H1 (cell line): ENCODE results near the gene TMEM235. TPM values are rescaled to one million over a fixed set of nuclear protein-coding genes. Genes with fewer than 3 reads are reported as not detected.
A peak's percentile ranks its signal among the peaks of the same experiment; 100 is the strongest.

Experiments
- CTCF ChIA-PET: fragments of 300-600 bp; sonication (Branson Sonifier 250); formaldehyde crosslinking; loops from one replicate; lab custom pipeline; 2021; ENCODE audit not compliant: partially characterized antibody; lab: Charles Lee
- POLR2A ChIA-PET: fragments of 300-600 bp; sonication (Branson Sonifier 250); formaldehyde crosslinking; loops from one replicate; lab custom pipeline; 2021; ENCODE audit warnings: inconsistent platforms; ENCODE audit not compliant: partially characterized antibody; lab: Charles Lee
- DNase-seq, 2 experiments: peaks; one replicate each; pipeline versions ENCODE4 v3.0.0 to v3.0.0-alpha.2; 2010 to 2022; ENCODE audit warnings: low spot score in 2 of 2, low read depth in 1 of 2, mixed read lengths in 1 of 2
- FAIRE-seq: peaks from 2 replicates; lab custom pipeline; 2011; peaks lifted over from hg19 to GRCh38; lab: Jason Lieb, UNC
- H2AFZ ChIP-seq: 2 replicates; pipeline ENCODE4 v1.8.1; 2012; ENCODE audit warnings: low read length, inconsistent platforms
- H2AK5ac ChIP-seq: 2 replicates; pipeline ENCODE4 v1.6.1; 2013; ENCODE audit warnings: low read depth, low read length
- H2BK120ac ChIP-seq: replicated peaks from 2 replicates; pipeline ENCODE3; 2013; ENCODE audit warnings: low read depth, low read length, inconsistent platforms
- H2BK12ac ChIP-seq: 2 replicates; pipeline ENCODE4 v1.6.1; 2013; ENCODE audit warnings: low read depth, low read length
- H2BK15ac ChIP-seq: 2 replicates; pipeline ENCODE4 v1.6.1; 2013; ENCODE audit warnings: low read length
- H2BK20ac ChIP-seq: 2 replicates; pipeline ENCODE4 v1.6.1; 2013; ENCODE audit warnings: low read length
- H2BK5ac ChIP-seq: 2 replicates; pipeline ENCODE4 v1.6.1; 2013; ENCODE audit warnings: low read depth, low read length
- H3K14ac ChIP-seq: 2 replicates; pipeline ENCODE4 v1.6.1; 2013; ENCODE audit warnings: inconsistent platforms; ENCODE audit not compliant: insufficient read length
- H3K18ac ChIP-seq: 2 replicates; pipeline ENCODE4 v1.6.1; 2013; ENCODE audit warnings: low read length; ENCODE audit errors: extremely low read depth
- H3K23ac ChIP-seq: 2 replicates; pipeline ENCODE4 v1.6.1; 2013; ENCODE audit warnings: inconsistent platforms; ENCODE audit not compliant: insufficient read length
- H3K23me2 ChIP-seq: 2 replicates; pipeline ENCODE4 v1.6.1; 2013; ENCODE audit warnings: low read depth, low read length
- H3K27ac ChIP-seq: 2 replicates; pipeline ENCODE4 v1.6.1; 2011; ENCODE audit warnings: low read depth, low read length, inconsistent platforms
- H3K27me3 ChIP-seq, 4 experiments: replicated peaks in 1 of 4; 1 replicate in 1 of 4; 2 replicates in 3 of 4; pipeline versions ENCODE4 v1.6.1 to v1.8.1; 2011 to 2013; ENCODE audit warnings: low read length in 3 of 4, mild to moderate bottlenecking in 3 of 4, inconsistent platforms in 2 of 4, mixed read lengths in 2 of 4, moderate library complexity in 1 of 4; ENCODE audit not compliant: control insufficient read depth in 3 of 4, insufficient read depth in 3 of 4; ENCODE audit errors: extremely low read depth in 1 of 4
- H3K36me3 ChIP-seq, 4 experiments: 2 replicates each; pipeline versions ENCODE4 v1.6.1 to v1.8.1; 2011 to 2013; ENCODE audit warnings: mild to moderate bottlenecking in 4 of 4, low read length in 3 of 4, moderate library complexity in 2 of 4, control low read depth in 1 of 4, inconsistent platforms in 1 of 4; ENCODE audit not compliant: insufficient read depth in 4 of 4, control insufficient read depth in 2 of 4
- H3K4ac ChIP-seq: replicated peaks from 2 replicates; pipeline ENCODE3; 2013; ENCODE audit warnings: low read length, low read depth, mixed read lengths, inconsistent platforms; ENCODE audit not compliant: insufficient read length
- H3K4me1 ChIP-seq, 4 experiments: replicated peaks in 1 of 4; 1 replicate in 1 of 4; 2 replicates in 3 of 4; pipeline versions ENCODE4 v1.6.1 to v1.8.1; 2011 to 2013; ENCODE audit warnings: low read length in 3 of 4, inconsistent platforms in 2 of 4, mixed read lengths in 1 of 4; ENCODE audit not compliant: insufficient read depth in 4 of 4, control insufficient read depth in 3 of 4
- H3K4me2 ChIP-seq, 2 experiments: 2 replicates each; pipeline versions ENCODE4 v1.6.1 to v1.8.1; 2011 to 2013; ENCODE audit warnings: low read depth in 2 of 2, low read length in 2 of 2, control low read depth in 1 of 2, inconsistent platforms in 1 of 2, mild to moderate bottlenecking in 1 of 2; ENCODE audit not compliant: insufficient read depth in 1 of 2
- H3K4me3 ChIP-seq, 4 experiments: fragments of 200-600, 300-600 bp in 1 of 4; sonication (generic), shearing (Covaris generic), sonication (Bioruptor Twin) in 1 of 4; 2 replicates each; pipeline versions ENCODE4 v1.5.1 to v1.8.1; 2011 to 2016; ENCODE audit warnings: low read length in 4 of 4, low read depth in 3 of 4, control low read depth in 2 of 4, inconsistent platforms in 2 of 4, mild to moderate bottlenecking in 2 of 4, mixed read lengths in 1 of 4, moderate library complexity in 1 of 4; ENCODE audit not compliant: insufficient read depth in 2 of 4; ENCODE audit errors: extremely low read depth in 1 of 4
- H3K56ac ChIP-seq: replicated peaks from 2 replicates; pipeline ENCODE3; 2013; ENCODE audit warnings: low read depth, mild to moderate bottlenecking, mixed read lengths, low read length, inconsistent platforms; ENCODE audit not compliant: insufficient read length
- H3K79me1 ChIP-seq: 2 replicates; pipeline ENCODE4 v1.6.1; 2013; ENCODE audit warnings: low read depth, low read length, control low read depth
- H3K79me2 ChIP-seq, 2 experiments: 2 replicates each; pipeline versions ENCODE4 v1.6.1 to v1.8.1; 2012 to 2013; ENCODE audit warnings: low read length in 2 of 2, mild to moderate bottlenecking in 2 of 2, inconsistent platforms in 1 of 2; ENCODE audit not compliant: insufficient read depth in 2 of 2, control insufficient read depth in 1 of 2
- H3K9ac ChIP-seq, 4 experiments: replicated peaks in 1 of 4; 1 replicate in 1 of 4; 2 replicates in 3 of 4; pipeline versions ENCODE4 v1.6.1 to v1.8.1; 2011 to 2013; ENCODE audit warnings: low read depth in 3 of 4, low read length in 3 of 4, control low read depth in 2 of 4, mild to moderate bottlenecking in 2 of 4, moderate library complexity in 2 of 4, inconsistent platforms in 1 of 4; ENCODE audit errors: extremely low read depth in 1 of 4
- H3K9me3 ChIP-seq, 2 experiments: 2 replicates each; pipeline versions ENCODE4 v1.6.1 to v1.8.1; 2012 to 2013; ENCODE audit warnings: mild to moderate bottlenecking in 2 of 2, moderate library complexity in 2 of 2, control low read depth in 1 of 2, inconsistent platforms in 1 of 2, low read depth in 1 of 2, low read length in 1 of 2, mixed read lengths in 1 of 2; ENCODE audit not compliant: insufficient read depth in 2 of 2
- H4K20me1 ChIP-seq, 2 experiments: replicated peaks in 1 of 2; 2 replicates each; pipeline versions ENCODE3 to v1.8.1; 2011 to 2013; ENCODE audit warnings: inconsistent platforms in 2 of 2, low read length in 2 of 2, mild to moderate bottlenecking in 1 of 2; ENCODE audit not compliant: insufficient read depth in 2 of 2, control insufficient read depth in 1 of 2
- H4K5ac ChIP-seq: 2 replicates; pipeline ENCODE4 v1.6.1; 2013; ENCODE audit warnings: low read length, low read depth, mixed read lengths, inconsistent platforms; ENCODE audit not compliant: insufficient read length
- H4K8ac ChIP-seq: 2 replicates; pipeline ENCODE4 v1.8.0; 2013; ENCODE audit warnings: mild to moderate bottlenecking, moderate library complexity, low read length, inconsistent platforms; ENCODE audit not compliant: insufficient read depth; ENCODE audit errors: extremely low read depth
- H4K91ac ChIP-seq: replicated peaks from 2 replicates; pipeline ENCODE3; 2013; ENCODE audit warnings: low read length, mixed read lengths, inconsistent platforms; ENCODE audit not compliant: insufficient read length
- CEBPB ChIP-seq: IDR thresholded peaks from 2 replicates; pipeline ENCODE4 v1.6.1; 2012; ENCODE audit warnings: low read depth, low read length
- RAD21 ChIP-seq, 2 experiments: IDR thresholded peaks in 1 of 2; conservative IDR thresholded peaks in 1 of 2; 2 replicates each; pipeline ENCODE4 v1.6.1; 2011; ENCODE audit warnings: low read depth in 2 of 2, low read length in 2 of 2, improper control_type of control experiment in 1 of 2, inconsistent platforms in 1 of 2, mild to moderate bottlenecking in 1 of 2, moderate library complexity in 1 of 2
- RFX5 ChIP-seq: IDR thresholded peaks from 2 replicates; pipeline ENCODE4 v1.6.1; 2011; ENCODE audit warnings: low read depth, low read length, improper control_type of control experiment, borderline replicate concordance
- SAP30 ChIP-seq: fragments of 300-600 bp; sonication (generic); IDR thresholded peaks from 2 replicates; pipeline ENCODE4 v1.7.1; 2012; ENCODE audit warnings: low read length, moderate library complexity, mild to moderate bottlenecking, inconsistent platforms; ENCODE audit not compliant: insufficient read depth, insufficient replicate concordance
- SIN3A ChIP-seq, 2 experiments: IDR thresholded peaks in 1 of 2; conservative IDR thresholded peaks in 1 of 2; 2 replicates each; pipeline ENCODE4 v1.6.1; 2011 to 2012; ENCODE audit warnings: low read length in 2 of 2, improper control_type of control experiment in 1 of 2, low read depth in 1 of 2, mild to moderate bottlenecking in 1 of 2
- SIRT6 ChIP-seq: IDR thresholded peaks from one replicate; pipeline ENCODE4 v1.7.1; 2012; ENCODE audit warnings: low read length, inconsistent platforms
- SP1 ChIP-seq: IDR thresholded peaks from 2 replicates; pipeline ENCODE4 v1.6.1; 2011; ENCODE audit warnings: low read depth, low read length
- SRF ChIP-seq: IDR thresholded peaks from 2 replicates; pipeline ENCODE4 v1.6.1; 2011; ENCODE audit warnings: mild to moderate bottlenecking, low read depth, low read length, moderate library complexity
- TAF1 ChIP-seq: IDR thresholded peaks from 2 replicates; pipeline ENCODE4 v1.6.1; 2011; ENCODE audit warnings: mild to moderate bottlenecking, low read depth, low read length
- WGBS, 2 experiments: shearing (Covaris generic) in 1 of 2; methylation state at CpG; one replicate each; pipeline versions ENCODE4 v1.1.6 to v1.1.7; 2013 to 2015; ENCODE audit warnings: low lambda C conversion rate in 2 of 2, mixed read lengths in 2 of 2, inconsistent platforms in 1 of 2, low coverage in 1 of 2, missing lambda C conversion rate in 1 of 2; ENCODE audit not compliant: insufficient replicate concordance in 2 of 2, insufficient coverage in 1 of 2, insufficient read length in 1 of 2; ENCODE audit errors: extremely low coverage in 1 of 2, missing lambda C conversion rate in 1 of 2; 5-methylcytosine and 5-hydroxymethylcytosine counted together
- polyA plus RNA-seq, 7 experiments: library from polyadenylated mRNA; depleted of rRNA in 3 of 7; stranded (reverse) in 5 of 7; unstranded in 2 of 7; fragments of >200 nt in 5 of 7; fragments of 200-250 nt in 2 of 7; gene quantifications; 1 replicate in 5 of 7; 2 replicates in 1 of 7; 4 replicates in 1 of 7; pipeline versions ENCODE4 v1.2.1 to v1.2.3, GENCODE V29; 2011 to 2013; ENCODE audit warnings: missing spikeins in 2 of 7, mixed read lengths in 2 of 7
- total RNA-seq: library from RNA; stranded (reverse); fragmentation: NEBNext Ultra II Directional; extraction: Animal tissue kit (Norgen Biotek cat#: 25700); gene quantifications from 2 replicates; pipeline ENCODE4 v1.2.1, GENCODE V29; 2021

Gene TMEM235
- total and polyA plus RNA-seq, 2 of the 8 experiments (the other 6 are each of a cell fraction or from before 2014, with no cell fraction given), result 0.05 to 0.15 TPM

- Histone ChIP-seq H3K4me2 (no peak overlapping the region), H3K23ac (no peak overlapping the region), H3K14ac (no peak overlapping the region), H2BK20ac (no peak overlapping the region), H4K20me1 (no peaks in the 10 kb centered on the region), H3K4me3 (no peak overlapping the region), H2BK120ac (no peak overlapping the region), H4K5ac (no peak overlapping the region), H2BK5ac (no peak overlapping the region), H3K9me3 (no peaks in the 10 kb centered on the region), H3K79me1 (no peaks in the 10 kb centered on the region; the same call in 1 of the 2 replicates), H2AFZ (no peak overlapping the region), H3K18ac (no peak overlapping the region), H3K79me2 (no peaks in the 10 kb centered on the region), H2AK5ac (no peak overlapping the region), H3K27me3 (no peaks in the 10 kb centered on the region), H3K36me3 (no peaks in the 10 kb centered on the region), H2BK15ac (0 out of 2 replicates have a peak overlapping the region, but pooled peaks have one; percentile 5), H3K56ac (no peak overlapping the region), H2BK12ac (no peak overlapping the region), H4K91ac (no peak overlapping the region), H3K23me2 (no peaks in the 10 kb centered on the region; the same call in 1 of the 2 replicates), H3K4me1 (peaks cover 0 to 3% (median 0%) of the 10 kb centered on the region in 4 experiments; a peak in 2 of 7 replicates), H3K4ac (no peak overlapping the region), H3K9ac (no peak overlapping the region; a peak in 1 of 7 replicates), H3K27ac (no peak overlapping the region), H4K8ac (peak overlapping the region; percentile 12; the same call in 1 of the 2 replicates)
- WGBS, 2 experiments, result 89% methylated on average over 20 of the region's 20 CpGs; no CpG with 5 or more reads in 1 of the 2 experiments
- TF ChIP-seq SP1 (no peak), SRF (no peak), RAD21 (IDR thresholded peaks at IDR 0.05 in 1 of 2, conservative IDR thresholded peaks at IDR 0.05 in 1 of 2; ENCODE audit: low read depth in 2 of 2, low read length in 2 of 2) (no peak), SAP30 (no peak), CEBPB (no peak), RFX5 (no peak), SIN3A (conservative IDR thresholded peaks at IDR 0.05 in 1 of 2, IDR thresholded peaks at IDR 0.05 in 1 of 2; ENCODE audit: low read depth in 1 of 2, low read length in 2 of 2) (no peak), TAF1 (no peak), SIRT6 (no peak)
- POLR2A ChIA-PET, result interaction anchor here (0.5 to 3.6 kb wide), 3 partner anchors 13 to 55 kb away, joined by 3 to 16 read pairs (median 4); no protein-coding TSS in a partner anchor
- DNase-seq (peak in 1 of 2 experiments; percentile 50), FAIRE-seq (no peak)
- CTCF ChIA-PET, result interaction anchor here (0.6 to 5.9 kb wide), 7 partner anchors 12 to 650 kb away, joined by 3 to 53 read pairs (median 4); partner anchors contain the start of genes AFMID and TK1
Observed at GRCh38 chr17:78238823-78239488, 7.5 kb downstream of the TMEM235 start.
